Karpas-422 (cell line): ENCODE data around the gene TMEM109. TPM values are rescaled to one million over a fixed set of nuclear protein-coding genes. Genes with fewer than 3 reads are reported as not detected.

Source experiments
- DNase-seq: peaks from one replicate; pipeline ENCODE4 v3.0.0-alpha.2; 2015
- H2AFZ ChIP-seq: fragments of 200-600 bp; sonication (generic); 2 replicates; pipeline ENCODE4 v1.6.1; 2014; ENCODE audit warnings: antibody characterized with exemption, low read length, mixed read lengths
- H3K27ac ChIP-seq: fragments of 200-600 bp; sonication (generic); 2 replicates; pipeline ENCODE4 v1.5.1; 2014; ENCODE audit warnings: mild to moderate bottlenecking, low read length, moderate library complexity
- H3K27me3 ChIP-seq: fragments of 200-600 bp; sonication (generic); 2 replicates; pipeline ENCODE4 v1.6.1; 2014; ENCODE audit warnings: low read length, mixed read lengths
- H3K36me3 ChIP-seq: fragments of 200-600 bp; sonication (generic); 2 replicates; pipeline ENCODE4 v1.6.1; 2014; ENCODE audit warnings: low read length, mixed read lengths; ENCODE audit not compliant: insufficient read depth
- H3K4me1 ChIP-seq: fragments of 200-600 bp; sonication (generic); 2 replicates; pipeline ENCODE4 v1.6.1; 2014; ENCODE audit warnings: mild to moderate bottlenecking, low read length, mixed read lengths
- H3K4me2 ChIP-seq: fragments of 200-600 bp; sonication (generic); 2 replicates; pipeline ENCODE4 v1.6.1; 2014; ENCODE audit warnings: low read length, low read depth, mild to moderate bottlenecking; ENCODE audit not compliant: poor library complexity, severe bottlenecking
- H3K4me3 ChIP-seq: fragments of 200-600 bp; sonication (generic); 2 replicates; pipeline ENCODE4 v1.5.1; 2014; ENCODE audit warnings: mild to moderate bottlenecking, antibody characterized with exemption, low read length, mixed read lengths
- H3K79me2 ChIP-seq: fragments of 200-600 bp; sonication (generic); 2 replicates; pipeline ENCODE4 v1.6.1; 2014; ENCODE audit warnings: mild to moderate bottlenecking, low read length, mixed read lengths
- H3K9ac ChIP-seq: fragments of 200-600 bp; sonication (generic); 2 replicates; pipeline ENCODE4 v1.6.0; 2014; ENCODE audit warnings: low read length
- H3K9me2 ChIP-seq: fragments of 200-600 bp; sonication (generic), shearing (Covaris generic); replicated peaks from 2 replicates; pipeline ENCODE4 v1.6.0; 2014; ENCODE audit warnings: mild to moderate bottlenecking, low read length, moderate library complexity; ENCODE audit not compliant: insufficient read depth
- H3K9me3 ChIP-seq: fragments of 300-700, 200-600 bp; sonication (generic); 2 replicates; pipeline ENCODE4 v1.6.1; 2014; ENCODE audit warnings: low read length, mixed read lengths
- H4K20me1 ChIP-seq: fragments of 200-600 bp; sonication (generic); 2 replicates; pipeline ENCODE4 v1.6.1; 2014; ENCODE audit warnings: mild to moderate bottlenecking, antibody characterized with exemption, low read length, low read depth; ENCODE audit not compliant: insufficient read depth
- total RNA-seq: library from RNA; depleted of rRNA; stranded (reverse); fragments of >200 nt; shearing (Covaris generic); gene quantifications from 2 replicates; pipeline ENCODE4 v1.2.3, GENCODE V29; 2014; ENCODE audit warnings: low replicate concordance

The TMEM109 gene
- total RNA-seq, 1 experiment from 2014 or later: 44.4 TPM

GRCh38 chr11:60919320-60919719, 5.4 kb downstream of the TMEM109 start:
- Histone ChIP-seq H4K20me1 (no peaks in the 10 kb centered on the region), H3K9ac (peak overlapping the region; percentile 49), H3K27me3 (no peaks in the 10 kb centered on the region), H3K36me3 (peaks cover 14% of the 10 kb centered on the region), H3K4me1 (peaks cover 61% of the 10 kb centered on the region), H3K79me2 (peaks cover 45% of the 10 kb centered on the region), H3K9me3 (no peaks in the 10 kb centered on the region), H2AFZ (no peak overlapping the region), H3K4me3 (peak overlapping the region; percentile 4; the same call in 1 of the 2 replicates), H3K27ac (peak overlapping the region; percentile 76), H3K4me2 (peak overlapping the region; percentile 52), H3K9me2 (no peaks in the 10 kb centered on the region)
- DNase-seq: peak; percentile 66

- no peak overlapping the region for H3K9ac ChIP-seq
- H2AFZ ChIP-seq: no peak overlapping the region
- H3K9me3 ChIP-seq: no peaks in the 10 kb centered on the region
- peak overlapping the region; percentile 4; the same call in 1 of the 2 replicates for H3K4me3 ChIP-seq
- H3K27ac ChIP-seq: peak overlapping the region; percentile 76
- H3K4me2 ChIP-seq: no peak overlapping the region
- peaks cover 62% of the 10 kb centered on the region for H3K4me1 ChIP-seq
- H3K36me3 ChIP-seq: peaks cover 14% of the 10 kb centered on the region
- DNase-seq: no peak
- peaks cover 39% of the 10 kb centered on the region for H3K79me2 ChIP-seq
- no peaks in the 10 kb centered on the region for H4K20me1 ChIP-seq
- H3K27me3 ChIP-seq: no peaks in the 10 kb centered on the region
- H3K9me2 ChIP-seq: no peaks in the 10 kb centered on the region
Measured at GRCh38 chr11:60919956-60920355, 6.0 kb downstream of the TMEM109 start.

DNA sequence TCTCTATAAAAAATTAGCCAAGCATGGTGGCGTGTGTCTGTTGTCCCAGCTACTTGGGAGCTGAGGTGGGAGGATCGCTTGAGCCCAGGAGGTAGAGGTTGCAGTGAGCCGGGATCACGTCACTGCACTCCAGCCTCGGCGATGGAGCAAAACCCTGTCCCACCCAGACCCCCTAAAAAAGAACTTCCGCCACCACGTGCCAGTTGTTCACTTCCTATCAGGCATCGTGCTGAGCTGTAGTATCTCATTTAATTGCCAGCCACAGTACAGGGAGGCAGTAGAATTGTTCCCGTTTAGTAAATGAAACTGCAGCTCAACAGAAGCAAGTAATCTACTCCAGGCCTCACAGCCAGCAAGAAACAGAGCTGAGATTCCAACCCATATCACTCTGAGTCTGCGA, 7.3 kb downstream of the TMEM109 start:
- Histone ChIP-seq H3K9ac (no peak overlapping the region), H3K4me1 (peaks cover 61% of the 10 kb centered on the region), H3K36me3 (peaks cover 14% of the 10 kb centered on the region), H2AFZ (no peak overlapping the region), H3K27me3 (no peaks in the 10 kb centered on the region), H3K9me2 (no peaks in the 10 kb centered on the region), H3K4me3 (no peak overlapping the region), H4K20me1 (no peaks in the 10 kb centered on the region), H3K79me2 (peaks cover 26% of the 10 kb centered on the region), H3K4me2 (no peak overlapping the region), H3K9me3 (no peaks in the 10 kb centered on the region), H3K27ac (no peak overlapping the region)
- no peak for DNase-seq

DNA sequence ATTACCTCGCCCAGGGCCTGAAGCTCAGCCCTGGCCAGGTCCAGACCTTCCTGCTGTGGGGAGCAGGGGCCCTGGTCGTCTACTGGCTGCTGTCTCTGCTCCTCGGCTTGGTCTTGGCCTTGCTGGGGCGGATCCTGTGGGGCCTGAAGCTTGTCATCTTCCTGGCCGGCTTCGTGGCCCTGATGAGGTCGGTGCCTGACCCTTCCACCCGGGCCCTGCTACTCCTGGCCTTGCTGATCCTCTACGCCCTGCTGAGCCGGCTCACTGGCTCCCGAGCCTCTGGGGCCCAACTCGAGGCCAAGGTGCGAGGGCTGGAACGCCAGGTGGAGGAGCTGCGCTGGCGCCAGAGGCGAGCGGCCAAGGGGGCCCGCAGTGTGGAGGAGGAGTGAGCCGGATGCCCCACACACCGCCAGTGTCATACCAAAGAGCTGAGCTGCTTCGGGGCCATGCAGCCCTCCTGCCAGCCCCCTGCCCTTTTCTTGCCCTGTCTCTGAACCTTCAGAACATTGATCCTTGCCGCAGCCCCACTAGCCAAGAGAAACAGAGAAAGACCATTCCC, 7.9 kb downstream of the TMEM109 start:
- Histone ChIP-seq H3K4me1 (peaks cover 55% of the 10 kb centered on the region), H3K4me3 (no peak overlapping the region), H3K27me3 (no peaks in the 10 kb centered on the region), H2AFZ (no peak overlapping the region), H3K9ac (no peak overlapping the region), H3K79me2 (peaks cover 20% of the 10 kb centered on the region), H3K4me2 (no peak overlapping the region), H3K27ac (no peak overlapping the region), H3K36me3 (peaks cover 14% of the 10 kb centered on the region), H4K20me1 (no peaks in the 10 kb centered on the region), H3K9me2 (no peaks in the 10 kb centered on the region), H3K9me3 (no peaks in the 10 kb centered on the region)
- no peak for DNase-seq

GRCh38 chr11:60922906-60923305, 8.9 kb downstream of the TMEM109 start:
- Histone ChIP-seq H3K36me3 (peaks cover 14% of the 10 kb centered on the region), H3K4me1 (peaks cover 47% of the 10 kb centered on the region), H2AFZ (no peak overlapping the region), H3K4me2 (no peak overlapping the region), H3K79me2 (peaks cover 9% of the 10 kb centered on the region), H4K20me1 (no peaks in the 10 kb centered on the region), H3K9me2 (no peaks in the 10 kb centered on the region), H3K4me3 (no peak overlapping the region), H3K9me3 (no peaks in the 10 kb centered on the region), H3K27ac (no peak overlapping the region), H3K27me3 (no peaks in the 10 kb centered on the region), H3K9ac (no peak overlapping the region)
- DNase-seq: no peak

DNA sequence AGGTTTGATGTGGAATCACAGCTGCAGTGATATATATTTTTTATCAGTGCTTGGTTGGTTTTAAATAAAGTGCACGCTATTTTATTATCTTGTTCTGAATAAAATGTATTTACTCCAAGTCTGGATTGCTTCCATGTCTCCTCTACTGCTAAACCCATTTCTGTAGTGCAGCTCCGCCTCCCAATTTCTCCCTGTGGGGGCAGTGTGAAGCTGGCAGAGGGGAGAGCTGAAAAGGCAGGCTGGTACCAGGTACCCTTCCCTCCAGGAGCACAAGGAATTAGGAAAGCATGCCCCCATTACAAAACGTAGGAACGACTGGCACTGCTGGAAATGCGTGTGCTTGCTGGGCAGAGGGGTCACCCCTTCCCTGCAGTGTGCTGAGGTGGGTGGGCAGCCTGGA, 9.4 kb downstream of the TMEM109 start:
- no peaks in the 10 kb centered on the region for H3K9me2 ChIP-seq
- peaks cover 5% of the 10 kb centered on the region for H3K79me2 ChIP-seq
- H2AFZ ChIP-seq: no peak overlapping the region
- H3K27ac ChIP-seq: no peak overlapping the region
- no peak overlapping the region for H3K4me3 ChIP-seq
- H3K4me1 ChIP-seq: peaks cover 43% of the 10 kb centered on the region
- H4K20me1 ChIP-seq: no peaks in the 10 kb centered on the region
- H3K27me3 ChIP-seq: no peaks in the 10 kb centered on the region
- H3K36me3 ChIP-seq: peaks cover 14% of the 10 kb centered on the region
- no peak for DNase-seq
- H3K4me2 ChIP-seq: no peak overlapping the region
- H3K9ac ChIP-seq: no peak overlapping the region
- H3K9me3 ChIP-seq: no peaks in the 10 kb centered on the region

DNA sequence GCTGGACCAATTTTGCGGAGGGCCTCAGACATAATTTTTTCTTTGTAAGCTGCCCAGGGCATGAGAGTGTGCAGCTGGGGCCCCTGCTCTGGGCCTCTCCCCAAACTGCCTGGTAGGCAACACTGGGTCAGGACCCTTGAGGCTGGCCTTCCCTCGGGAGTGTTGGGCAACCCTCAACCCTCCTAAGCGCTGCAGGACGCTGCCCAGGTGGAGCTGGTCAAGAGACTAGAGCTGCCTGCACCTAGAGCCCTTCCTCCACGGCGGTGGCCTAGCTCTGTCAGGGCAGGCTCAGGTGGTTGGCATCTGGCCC, 9.8 kb downstream of the TMEM109 start:
- Histone ChIP-seq H3K27me3 (no peaks in the 10 kb centered on the region), H3K9me3 (no peaks in the 10 kb centered on the region), H3K36me3 (peaks cover 14% of the 10 kb centered on the region), H3K27ac (no peak overlapping the region), H3K9me2 (no peaks in the 10 kb centered on the region), H3K4me3 (peak overlapping the region; percentile 64), H3K4me1 (peaks cover 38% of the 10 kb centered on the region), H3K9ac (peak overlapping the region; percentile 62), H3K4me2 (peak overlapping the region; percentile 62), H3K79me2 (peaks cover 2% of the 10 kb centered on the region), H4K20me1 (no peaks in the 10 kb centered on the region), H2AFZ (no peak overlapping the region)
- DNase-seq: no peak

DNA sequence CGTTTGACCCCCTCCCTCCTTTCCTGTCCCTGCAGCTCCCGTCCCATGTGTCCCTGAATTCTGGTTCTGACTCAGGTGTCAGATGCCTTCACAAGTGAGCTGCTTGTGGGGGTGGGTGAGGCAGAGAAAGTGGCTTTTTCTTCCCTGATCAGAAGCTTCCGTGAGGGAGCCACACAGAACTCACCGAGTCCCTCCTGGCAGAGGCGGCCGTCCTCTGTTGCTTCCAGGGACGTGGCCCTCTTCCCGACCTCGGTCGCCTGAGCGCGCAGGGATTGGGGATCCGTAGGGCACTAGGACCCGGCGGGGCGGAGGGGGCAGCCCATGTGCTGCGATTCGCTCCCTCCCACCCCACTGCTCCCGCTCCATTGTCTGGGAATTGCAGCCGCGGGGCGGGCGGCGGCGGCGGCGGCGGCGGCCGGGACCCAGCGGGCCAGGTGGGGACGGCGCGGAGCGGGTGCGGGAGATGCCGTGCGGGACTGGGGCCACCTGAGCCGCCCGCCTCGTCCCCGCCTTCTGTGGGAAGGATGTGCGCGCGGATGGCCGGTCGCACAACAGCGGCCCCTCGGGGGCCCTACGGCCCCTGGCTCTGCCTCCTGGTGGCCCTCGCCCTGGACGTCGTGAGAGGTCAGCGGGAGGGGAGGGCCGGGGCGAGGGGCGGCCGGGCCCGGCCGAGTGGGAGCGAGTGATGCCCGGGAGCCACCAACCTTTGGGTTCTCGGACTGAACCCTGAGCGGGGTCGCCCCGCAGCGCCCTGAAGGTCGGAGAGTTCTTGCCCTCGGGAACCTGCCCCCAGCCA, 10.3 kb downstream of the TMEM109 start, which contains the start of gene TMEM132A:
TMEM132A (plus strand) TSS at position 351 of the 796 bp plus-strand sequence; CDS start at position 525, 174 bp downstream.
- H3K36me3 ChIP-seq: peaks cover 14% of the 10 kb centered on the region
- H3K4me1 ChIP-seq: peaks cover 33% of the 10 kb centered on the region
- H3K9me3 ChIP-seq: no peaks in the 10 kb centered on the region
- no peaks in the 10 kb centered on the region for H4K20me1 ChIP-seq
- no peaks in the 10 kb centered on the region for H3K27me3 ChIP-seq
- no peaks in the 10 kb centered on the region for H3K9me2 ChIP-seq
- H3K9ac ChIP-seq: peak within 1 kb of the TSS; percentile 62
- H3K4me2 ChIP-seq: peak within 1 kb of the TSS; percentile 62
- no peak within 1 kb of the TSS; the same call in 1 of the 2 replicates for H2AFZ ChIP-seq
- DNase-seq: no peak
- no peak within 1 kb of the TSS for H3K27ac ChIP-seq
- H3K79me2 ChIP-seq: no peaks in the 10 kb centered on the region
- H3K4me3 ChIP-seq: peak within 1 kb of the TSS; percentile 64
